ENCODE results near the gene ZNF385D. TPM values are rescaled to one million over a fixed set of nuclear protein-coding genes. Genes with fewer than 3 reads are reported as not detected.
"Not testable (repeated sequence)": the region's sequence is repeated elsewhere in the genome, so short reads cannot be mapped to it uniquely, and the experiment has no call there.

Gene ZNF385D
- total RNA-seq, 2 experiments from 2014 or later, result not detected

DNA sequence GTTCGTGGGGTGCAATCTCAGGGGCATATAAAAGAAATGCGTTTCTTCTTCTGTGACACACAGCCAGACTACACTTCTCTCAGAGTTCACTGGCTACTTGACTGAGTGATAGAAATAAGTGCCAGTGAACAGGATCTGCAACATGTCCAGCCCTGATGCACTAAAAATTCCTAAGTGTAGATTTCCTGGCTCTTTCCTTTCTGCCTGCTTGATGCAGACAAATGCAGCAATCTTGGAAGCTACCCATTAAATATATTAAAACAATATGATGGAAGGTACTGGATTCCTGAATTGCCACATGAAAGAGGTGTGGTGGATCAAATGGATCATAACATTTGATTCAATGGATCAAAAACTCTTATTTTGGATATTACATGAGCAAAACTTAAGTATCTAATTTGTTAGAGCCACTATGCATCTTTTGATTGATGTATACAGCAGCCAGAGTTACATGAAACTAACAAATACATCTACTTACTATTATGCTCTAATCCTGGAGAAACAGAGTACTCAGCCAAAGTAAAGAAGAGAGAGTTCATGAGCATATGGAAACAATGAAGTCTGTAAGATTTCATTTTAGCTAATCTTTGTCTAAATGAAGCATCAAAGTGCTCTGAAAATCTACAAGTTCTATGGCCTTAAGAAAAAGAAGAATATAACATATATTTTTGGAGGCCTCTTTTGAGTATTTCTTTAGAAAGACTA, 222.6 kb downstream of the ZNF385D start:
- ATAC-seq (ENCODE audit: low read depth) (no peak), DNase-seq (no peak)
- Mint-ChIP-seq H3K4me3 (no peak overlapping the region), H3K4me1 (no peaks in the 10 kb centered on the region), H3K27me3 (no peaks in the 10 kb centered on the region), H3K9me3 (no peaks in the 10 kb centered on the region), H3K27ac (no peak overlapping the region), H3K36me3 (no peaks in the 10 kb centered on the region)
- POLR2A ChIA-PET, result no interaction called here

DNA sequence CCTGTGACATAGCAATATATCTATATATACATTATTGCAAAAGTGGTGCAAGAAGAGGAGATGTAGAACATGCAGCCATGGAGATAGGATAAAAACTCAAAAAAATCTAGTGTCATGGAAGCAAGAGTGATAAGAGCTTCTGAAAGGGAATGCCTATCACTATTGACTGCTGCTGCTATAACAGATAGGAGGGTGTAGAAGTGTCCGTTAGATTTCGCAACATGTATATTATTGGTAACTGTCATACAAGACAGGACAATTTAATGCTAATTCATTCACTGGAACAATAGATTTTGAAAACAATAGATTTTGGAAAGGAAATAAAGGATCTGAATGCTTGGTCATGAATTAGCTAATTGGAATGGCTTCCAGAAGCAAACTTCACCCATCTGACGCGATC, 224.5 kb downstream of the ZNF385D start:
- H3K36me3 Mint-ChIP-seq, result no peaks in the 10 kb centered on the region
- POLR2A ChIA-PET, result no interaction called here
- H3K4me1 Mint-ChIP-seq, result no peaks in the 10 kb centered on the region
- H3K27me3 Mint-ChIP-seq, result no peaks in the 10 kb centered on the region
- no peak for DNase-seq
- no peak overlapping the region for H3K4me3 Mint-ChIP-seq
- no peak for ATAC-seq (ENCODE audit: low read depth)
- no peaks in the 10 kb centered on the region for H3K9me3 Mint-ChIP-seq
- H3K27ac Mint-ChIP-seq, result no peak overlapping the region

GRCh38 chr3:21524133-21524532, 226.9 kb downstream of the ZNF385D start:
- Mint-ChIP-seq H3K36me3 (no peaks in the 10 kb centered on the region), H3K27me3 (no peaks in the 10 kb centered on the region), H3K27ac (no peak overlapping the region), H3K4me1 (no peaks in the 10 kb centered on the region), H3K4me3 (no peak overlapping the region), H3K9me3 (no peaks in the 10 kb centered on the region)
- POLR2A ChIA-PET, result no interaction called here
- ATAC-seq (ENCODE audit: low read depth), result no peak
- no peak for DNase-seq

DNA sequence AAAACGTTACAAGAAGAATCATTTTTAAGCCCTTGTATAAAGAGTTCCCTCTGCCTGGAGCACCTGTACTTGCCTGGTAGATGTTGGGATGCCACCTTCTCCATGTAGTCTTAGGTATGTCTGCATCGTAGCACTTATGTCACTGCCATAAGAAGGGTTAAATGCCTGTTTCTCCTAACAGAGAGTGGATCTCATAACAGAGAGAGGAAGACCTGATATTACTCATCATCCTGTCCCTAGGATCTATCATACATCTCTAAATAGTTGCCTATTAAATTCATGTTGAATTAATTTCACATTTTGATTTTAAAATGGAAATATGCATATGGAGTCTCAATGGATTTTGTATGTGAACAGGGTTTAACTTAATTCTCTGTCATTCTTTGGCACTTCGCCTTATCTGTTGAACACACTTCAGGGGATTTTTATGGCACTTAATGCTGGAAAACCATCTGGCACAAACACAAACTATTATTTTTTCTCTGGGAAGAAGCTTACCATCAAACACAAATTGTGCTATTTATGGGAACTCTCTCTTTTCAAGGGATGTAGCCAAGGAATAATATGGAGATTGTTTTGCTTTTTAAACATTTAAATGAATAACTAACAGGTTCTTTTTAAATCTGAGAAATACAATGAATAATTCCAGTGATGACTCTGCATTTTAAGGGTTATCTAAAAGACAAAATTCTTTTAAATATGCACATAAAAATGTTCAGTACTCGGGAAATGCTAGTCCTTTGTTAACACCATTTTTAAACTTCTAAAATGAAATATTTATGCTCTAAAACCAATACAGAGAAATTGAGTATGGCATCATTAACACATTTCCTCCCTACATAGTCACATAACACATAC, 230.7 kb downstream of the ZNF385D start:
- no peak overlapping the region for H3K27ac Mint-ChIP-seq
- POLR2A ChIA-PET, result no interaction called here
- no peaks in the 10 kb centered on the region for H3K36me3 Mint-ChIP-seq
- no peaks in the 10 kb centered on the region for H3K9me3 Mint-ChIP-seq
- no peak for DNase-seq
- H3K27me3 Mint-ChIP-seq, result no peaks in the 10 kb centered on the region
- H3K4me3 Mint-ChIP-seq, result no peak overlapping the region
- no peaks in the 10 kb centered on the region for H3K4me1 Mint-ChIP-seq
- no peak for ATAC-seq (ENCODE audit: low read depth)

- POLR2A ChIA-PET, result no interaction called here
- H3K36me3 Mint-ChIP-seq, result no peaks in the 10 kb centered on the region
- H3K27ac Mint-ChIP-seq, result no peak overlapping the region
- ATAC-seq (ENCODE audit: low read depth) (no peak), DNase-seq (no peak)
- H3K9me3 Mint-ChIP-seq, result no peaks in the 10 kb centered on the region
- H3K27me3 Mint-ChIP-seq, result no peaks in the 10 kb centered on the region
- H3K4me3 Mint-ChIP-seq, result no peak overlapping the region
- H3K4me1 Mint-ChIP-seq, result no peaks in the 10 kb centered on the region
Measured at GRCh38 chr3:21517184-21517583, 233.8 kb downstream of the ZNF385D start.

DNA sequence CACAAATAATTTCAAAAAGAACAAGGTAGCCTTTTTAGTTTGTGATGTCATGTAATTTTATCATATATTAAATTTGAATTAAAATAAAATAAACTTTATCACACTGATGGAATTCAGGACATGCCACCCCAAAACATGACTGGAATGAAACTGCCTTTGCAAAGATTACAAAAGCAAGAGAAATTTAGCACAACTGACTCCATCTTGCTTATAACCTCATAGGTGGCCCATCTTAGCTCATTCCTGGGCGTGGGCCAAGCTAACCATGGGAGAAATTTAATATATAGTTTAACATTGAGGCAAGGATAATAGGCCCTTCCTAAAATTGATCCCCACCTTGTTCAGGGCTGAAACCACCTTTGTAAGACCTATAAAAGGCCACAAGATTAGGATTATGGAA, 235.6 kb downstream of the ZNF385D start:
- POLR2A ChIA-PET, result no interaction called here
- Mint-ChIP-seq H3K4me1 (no peaks in the 10 kb centered on the region), H3K4me3 (no peak overlapping the region), H3K9me3 (peaks cover 5% of the 10 kb centered on the region), H3K36me3 (no peaks in the 10 kb centered on the region), H3K27me3 (no peaks in the 10 kb centered on the region), H3K27ac (no peak overlapping the region)
- ATAC-seq (ENCODE audit: low read depth) (no peak), DNase-seq (no peak)

- H3K36me3 Mint-ChIP-seq, result no peaks in the 10 kb centered on the region
- no peaks in the 10 kb centered on the region for H3K27me3 Mint-ChIP-seq
- H3K9me3 Mint-ChIP-seq, result peaks cover 5% of the 10 kb centered on the region
- DNase-seq (no peak), ATAC-seq (ENCODE audit: low read depth) (no peak)
- POLR2A ChIA-PET, result no interaction called here
- no peaks in the 10 kb centered on the region for H3K4me1 Mint-ChIP-seq
- H3K27ac Mint-ChIP-seq, result no peak overlapping the region
- H3K4me3 Mint-ChIP-seq, result no peak overlapping the region
Measured at GRCh38 chr3:21509731-21510470, 241.1 kb downstream of the ZNF385D start.

GRCh38 chr3:21508246-21508645, 242.8 kb downstream of the ZNF385D start:
- Mint-ChIP-seq H3K9me3 (peaks cover 6% of the 10 kb centered on the region), H3K4me1 (no peaks in the 10 kb centered on the region), H3K36me3 (no peaks in the 10 kb centered on the region), H3K27me3 (no peaks in the 10 kb centered on the region), H3K4me3 (no peak overlapping the region), H3K27ac (no peak overlapping the region)
- DNase-seq (no peak), ATAC-seq (ENCODE audit: low read depth) (no peak)
- POLR2A ChIA-PET, result no interaction called here

- POLR2A ChIA-PET, result no interaction called here
- DNase-seq, result no peak
- no peak overlapping the region for H3K27ac Mint-ChIP-seq
- no peaks in the 10 kb centered on the region for H3K4me1 Mint-ChIP-seq
- H3K9me3 Mint-ChIP-seq, result peaks cover 4% of the 10 kb centered on the region
- ATAC-seq (ENCODE audit: low read depth), result no peak
- no peaks in the 10 kb centered on the region for H3K36me3 Mint-ChIP-seq
- no peak overlapping the region for H3K4me3 Mint-ChIP-seq
- no peaks in the 10 kb centered on the region for H3K27me3 Mint-ChIP-seq
Measured at GRCh38 chr3:21505711-21506460, 245.1 kb downstream of the ZNF385D start.

GRCh38 chr3:21502656-21503055, 248.4 kb downstream of the ZNF385D start:
- Mint-ChIP-seq H3K9me3 (peaks cover 1% of the 10 kb centered on the region), H3K4me1 (no peaks in the 10 kb centered on the region), H3K27me3 (no peaks in the 10 kb centered on the region), H3K36me3 (no peaks in the 10 kb centered on the region), H3K27ac (no peak overlapping the region), H3K4me3 (no peak overlapping the region)
- no peak for ATAC-seq (ENCODE audit: low read depth)
- DNase-seq, result no peak
- POLR2A ChIA-PET, result no interaction called here

GRCh38 chr3:21500834-21501233, 250.2 kb downstream of the ZNF385D start:
- ATAC-seq (ENCODE audit: low read depth) (no peak), DNase-seq (no peak)
- peaks cover 1% of the 10 kb centered on the region for H3K9me3 Mint-ChIP-seq
- no peak overlapping the region for H3K27ac Mint-ChIP-seq
- no peaks in the 10 kb centered on the region for H3K27me3 Mint-ChIP-seq
- H3K4me1 Mint-ChIP-seq, result no peaks in the 10 kb centered on the region
- POLR2A ChIA-PET, result no interaction called here
- H3K36me3 Mint-ChIP-seq, result no peaks in the 10 kb centered on the region
- no peak overlapping the region for H3K4me3 Mint-ChIP-seq

DNA sequence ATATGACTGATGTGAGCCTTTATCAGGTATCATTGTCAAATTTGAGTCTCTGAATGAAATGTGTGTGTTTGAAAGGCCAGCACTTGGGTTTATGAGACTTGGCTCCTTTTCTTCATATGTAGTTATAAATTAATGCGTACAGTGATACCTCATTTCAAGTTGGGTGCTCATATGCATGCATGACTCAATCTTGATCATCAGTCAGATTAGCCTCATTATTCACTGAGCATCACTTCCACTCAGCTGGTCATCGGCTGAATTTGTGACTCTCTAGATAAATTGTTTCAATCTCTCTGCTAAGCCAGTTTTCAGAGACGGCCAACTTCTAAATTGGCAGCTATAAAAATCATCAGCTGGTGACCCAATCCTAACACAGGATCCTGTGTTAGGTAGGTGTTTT, 260.3 kb downstream of the ZNF385D start:
- H3K27ac Mint-ChIP-seq; DNase-seq; ATAC-seq (ENCODE audit: low read depth); H3K9me3 Mint-ChIP-seq; H3K4me1 Mint-ChIP-seq; POLR2A ChIA-PET; H3K36me3 Mint-ChIP-seq; H3K4me3 Mint-ChIP-seq; H3K27me3 Mint-ChIP-seq: not testable (repeated sequence)

- Mint-ChIP-seq H3K27me3 (no peaks in the 10 kb centered on the region), H3K9me3 (no peaks in the 10 kb centered on the region), H3K27ac (no peak overlapping the region), H3K36me3 (no peaks in the 10 kb centered on the region), H3K4me1 (no peaks in the 10 kb centered on the region), H3K4me3 (no peak overlapping the region)
- no peak for DNase-seq
- ATAC-seq (ENCODE audit: low read depth), result no peak
- POLR2A ChIA-PET, result no interaction called here
Measured at GRCh38 chr3:21487520-21487919, 263.5 kb downstream of the ZNF385D start.

Measured in activated naive CD8-positive, alpha-beta T cell treated with anti-CD3 and anti-CD28 coated beads, Interleukin-2, amount 10 ng/mL, durations not matched to agents 7 days and 5 days (primary cell).